Large intestine (tissue), 3 donors: Measurements from ENCODE around the gene F12. TPM values are rescaled to one million over a fixed set of nuclear protein-coding genes. Genes with fewer than 3 reads are reported as not detected.
A peak's percentile ranks its signal among the peaks of the same experiment; 100 is the strongest.

Experiments used
- DNase-seq, 2 donors: peaks; one replicate each; pipeline versions ENCODE4 v3.0.0 to v3.0.0-alpha.2; 2013
- H3K27ac ChIP-seq: one replicate; pipeline ENCODE4 v1.5.1; 2013; ENCODE audit warnings: low read length
- H3K27me3 ChIP-seq: 2 replicates; pipeline ENCODE4 v1.6.1; 2013; ENCODE audit warnings: low read length; ENCODE audit not compliant: control insufficient read depth, insufficient read depth
- H3K36me3 ChIP-seq: 2 replicates; pipeline ENCODE4 v1.6.1; 2013; ENCODE audit warnings: low read length; ENCODE audit not compliant: control insufficient read depth, insufficient read depth
- H3K4me1 ChIP-seq: one replicate; pipeline ENCODE4 v1.6.1; 2013; ENCODE audit warnings: low read length; ENCODE audit not compliant: control insufficient read depth, insufficient read depth
- H3K4me3 ChIP-seq: one replicate; pipeline ENCODE4 v1.5.1; 2013; ENCODE audit warnings: low read length
- H3K9me3 ChIP-seq: one replicate; pipeline ENCODE4 v1.6.1; 2013; ENCODE audit warnings: mild to moderate bottlenecking, low read depth, low read length, moderate library complexity; ENCODE audit not compliant: control insufficient read depth
- WGBS: methylation state at CpG from one replicate; pipeline ENCODE4 v1.1.5; 2013; ENCODE audit warnings: low lambda C conversion rate; ENCODE audit not compliant: insufficient coverage; 5-methylcytosine and 5-hydroxymethylcytosine counted together
- polyA plus RNA-seq: library from polyadenylated mRNA; unstranded; fragments of 120-200 nt; gene quantifications from one replicate; pipeline ENCODE4 v1.2.1, GENCODE V29; 2013

Gene F12
- polyA plus RNA-seq, 1 donor, result 1.0 TPM

- Histone ChIP-seq H3K4me1 (peaks cover 19% of the 10 kb centered on the region), H3K27me3 (no peaks in the 10 kb centered on the region), H3K4me3 (no peak overlapping the region), H3K27ac (no peak overlapping the region), H3K9me3 (peaks cover 4% of the 10 kb centered on the region), H3K36me3 (peaks cover 4% of the 10 kb centered on the region)
- no CpG with 5 or more reads among the region's 12 CpGs for WGBS
- no peak for DNase-seq
Observed at GRCh38 chr5:177372034-177372896, 37.1 kb downstream of the F12 start.

DNA sequence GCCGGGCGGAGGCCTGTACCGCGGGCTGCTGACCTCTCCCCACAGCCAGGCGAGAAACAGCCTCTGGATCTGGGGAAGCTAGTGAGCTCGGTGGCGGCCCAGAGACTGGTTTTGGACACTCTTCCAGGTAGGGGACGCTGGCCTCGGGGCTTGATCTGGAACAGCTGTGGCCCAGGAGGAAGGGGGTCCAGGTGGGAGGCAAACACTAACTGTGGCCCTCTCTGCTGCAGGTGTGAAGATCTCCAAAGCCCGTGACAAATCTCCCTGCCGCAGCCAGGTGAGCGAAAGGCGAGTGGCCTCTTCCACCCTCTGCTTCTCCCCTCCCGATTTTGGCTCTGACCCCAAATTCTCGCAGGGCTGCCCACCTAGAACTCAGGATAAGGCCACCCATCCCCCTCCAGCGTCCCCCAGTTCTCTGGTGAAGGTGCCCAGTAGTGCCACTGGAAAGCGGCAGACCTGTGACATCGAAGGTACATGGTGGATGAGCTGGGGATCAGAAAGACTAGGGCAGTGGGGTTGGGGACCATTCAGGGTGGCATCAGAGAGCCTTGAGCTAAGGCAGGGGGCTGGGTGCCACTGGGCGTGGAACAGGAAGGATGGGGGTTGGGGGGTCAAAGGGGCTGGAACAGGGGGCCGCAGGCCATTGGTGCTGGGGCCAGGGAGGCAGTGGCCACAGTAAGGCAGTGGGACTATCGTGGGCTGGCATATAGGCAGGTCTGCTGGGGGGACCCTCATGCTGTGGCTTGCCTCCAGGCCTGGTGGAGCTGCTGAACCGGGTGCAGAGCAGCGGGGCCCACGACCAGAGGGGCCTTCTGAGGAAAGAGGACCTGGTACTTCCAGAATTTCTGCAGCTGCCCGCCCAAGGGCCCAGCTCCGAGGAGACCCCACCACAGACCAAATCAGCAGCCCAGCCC, 38.0 kb downstream of the F12 start:
- peaks cover 26% of the 10 kb centered on the region for H3K4me1 ChIP-seq
- no peaks in the 10 kb centered on the region for H3K27me3 ChIP-seq
- no CpG with 5 or more reads among the region's 26 CpGs for WGBS
- H3K36me3 ChIP-seq, result peaks cover 4% of the 10 kb centered on the region
- peak overlapping the region; percentile 49 for H3K27ac ChIP-seq
- peaks cover 4% of the 10 kb centered on the region for H3K9me3 ChIP-seq
- DNase-seq, result no peak
- peak overlapping the region; percentile 57 for H3K4me3 ChIP-seq

DNA sequence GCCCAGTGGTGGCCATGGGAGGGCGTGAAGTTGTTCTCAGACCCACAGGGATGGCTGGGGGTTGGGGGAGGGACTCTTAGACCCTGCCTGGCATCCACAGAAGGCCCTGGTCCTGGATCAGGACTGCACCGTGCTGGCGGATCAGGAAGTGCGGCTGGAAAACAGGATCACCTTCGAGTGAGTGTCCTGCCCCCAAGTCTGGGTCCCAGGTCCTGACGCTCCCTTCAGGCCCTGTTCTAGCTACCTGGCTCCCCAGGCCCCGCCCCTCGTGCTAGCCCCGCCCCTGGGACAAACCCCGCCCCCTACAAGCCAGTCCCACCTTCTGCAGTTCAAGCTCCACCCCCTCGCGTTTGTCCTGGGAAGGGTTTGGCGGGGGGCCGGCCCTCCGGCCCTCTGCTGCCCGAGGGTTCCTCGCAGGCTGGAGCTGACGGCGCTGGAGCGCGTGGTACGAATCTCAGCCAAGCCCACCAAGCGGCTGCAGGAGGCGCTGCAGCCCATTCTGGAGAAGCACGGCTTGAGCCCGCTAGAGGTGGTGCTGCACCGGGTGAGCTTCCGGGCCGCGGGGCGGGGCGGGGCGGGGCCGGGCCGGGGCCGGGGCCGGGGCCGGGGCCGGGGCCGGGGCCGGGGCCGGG, 38.8 kb downstream of the F12 start:
- peaks cover 30% of the 10 kb centered on the region for H3K4me1 ChIP-seq
- peak overlapping the region; percentile 49 for H3K27ac ChIP-seq
- peaks cover 4% of the 10 kb centered on the region for H3K36me3 ChIP-seq
- H3K9me3 ChIP-seq, result peaks cover 4% of the 10 kb centered on the region
- peak; percentile 89 to 94 for DNase-seq
- no CpG with 5 or more reads among the region's 42 CpGs for WGBS
- peak overlapping the region; percentile 57 for H3K4me3 ChIP-seq
- no peaks in the 10 kb centered on the region for H3K27me3 ChIP-seq

GRCh38 chr5:177369645-177370440, 39.5 kb downstream of the F12 start:
- Histone ChIP-seq H3K9me3 (peaks cover 4% of the 10 kb centered on the region), H3K4me3 (no peak overlapping the region), H3K27me3 (no peaks in the 10 kb centered on the region), H3K36me3 (peaks cover 4% of the 10 kb centered on the region), H3K4me1 (peaks cover 30% of the 10 kb centered on the region), H3K27ac (no peak overlapping the region)
- WGBS, result no CpG with 5 or more reads among the region's 11 CpGs
- no peak for DNase-seq

- H3K36me3 ChIP-seq, result peaks cover 4% of the 10 kb centered on the region
- no CpG with 5 or more reads among the region's 5 CpGs for WGBS
- no peak overlapping the region for H3K4me3 ChIP-seq
- H3K27ac ChIP-seq, result no peak overlapping the region
- peak in 1 of 2 donors; percentile 42 for DNase-seq
- peaks cover 30% of the 10 kb centered on the region for H3K4me1 ChIP-seq
- peaks cover 4% of the 10 kb centered on the region for H3K9me3 ChIP-seq
- no peaks in the 10 kb centered on the region for H3K27me3 ChIP-seq
Observed at GRCh38 chr5:177368869-177369644, 40.3 kb downstream of the F12 start.

- Histone ChIP-seq H3K36me3 (peaks cover 4% of the 10 kb centered on the region), H3K4me3 (no peak overlapping the region), H3K9me3 (peaks cover 4% of the 10 kb centered on the region), H3K27me3 (no peaks in the 10 kb centered on the region), H3K4me1 (peaks cover 36% of the 10 kb centered on the region), H3K27ac (no peak overlapping the region)
- DNase-seq, result peak in 1 of 2 donors; percentile 21
- WGBS, result no CpG with 5 or more reads among the region's 29 CpGs
Observed at GRCh38 chr5:177367981-177368868, 41.1 kb downstream of the F12 start.

- WGBS, result no CpG with 5 or more reads among the region's 46 CpGs
- Histone ChIP-seq H3K27me3 (no peaks in the 10 kb centered on the region), H3K27ac (no peak overlapping the region), H3K36me3 (peaks cover 4% of the 10 kb centered on the region), H3K9me3 (peaks cover 4% of the 10 kb centered on the region), H3K4me1 (peaks cover 36% of the 10 kb centered on the region), H3K4me3 (peak overlapping the region; percentile 52)
- DNase-seq, result no peak
Observed at GRCh38 chr5:177367323-177367848, 42.0 kb downstream of the F12 start.

DNA sequence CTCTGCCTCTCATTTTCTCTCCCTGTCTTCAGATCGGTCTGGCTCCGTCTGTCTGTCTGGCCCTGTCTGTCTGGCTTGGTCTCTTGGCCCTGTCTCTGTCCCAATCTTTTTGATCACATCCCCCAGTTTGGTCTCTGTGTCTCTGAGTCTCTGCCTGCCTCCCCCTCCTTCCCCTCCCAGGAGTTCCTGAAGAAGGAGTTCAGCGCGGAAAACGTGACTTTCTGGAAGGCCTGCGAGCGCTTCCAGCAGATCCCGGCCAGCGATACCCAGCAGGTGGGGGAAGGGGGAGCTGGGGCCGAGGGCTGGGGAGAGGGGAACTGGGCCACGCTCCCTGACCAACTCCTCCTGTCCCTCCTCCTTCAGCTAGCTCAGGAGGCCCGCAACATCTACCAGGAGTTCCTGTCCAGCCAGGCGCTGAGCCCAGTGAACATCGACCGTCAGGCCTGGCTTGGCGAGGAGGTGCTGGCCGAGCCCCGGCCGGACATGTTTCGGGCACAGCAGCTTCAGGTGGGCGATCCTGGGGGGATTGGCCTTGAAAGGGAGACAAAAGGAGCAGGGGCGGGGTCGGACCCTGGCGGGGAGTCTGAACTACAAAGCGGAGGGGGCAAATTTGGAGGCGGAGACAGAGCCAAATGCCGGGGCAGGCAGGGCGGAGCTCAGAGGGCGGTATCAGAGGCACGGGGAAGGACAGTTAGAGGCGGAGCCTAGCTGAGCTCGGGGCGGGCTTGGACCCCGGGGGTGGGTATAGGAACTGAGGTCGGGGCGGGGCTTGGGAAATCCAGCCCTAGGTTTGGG, 42.6 kb downstream of the F12 start:
- no CpG with 5 or more reads among the region's 36 CpGs for WGBS
- Histone ChIP-seq H3K4me1 (peaks cover 36% of the 10 kb centered on the region), H3K4me3 (peak overlapping the region; percentile 52), H3K9me3 (peaks cover 4% of the 10 kb centered on the region), H3K36me3 (no peaks in the 10 kb centered on the region), H3K27me3 (no peaks in the 10 kb centered on the region), H3K27ac (peak overlapping the region; percentile 69)
- peak; percentile 78 to 89 for DNase-seq
